ENCODE data around the gene PCLO. TPM values are rescaled to one million over a fixed set of nuclear protein-coding genes. Genes with fewer than 3 reads are reported as not detected.

PCLO gene
- total RNA-seq, 3 donors from 2014 or later, result 5.3 to 20.9 (median 5.9) TPM

- Histone ChIP-seq H3K4me3 (no peak overlapping the region), H3K9me3 (peaks cover 0 to 28% of the 10 kb centered on the region in 2 donors), H3K36me3 (no peaks in the 10 kb centered on the region), H3K4me1 (no peaks in the 10 kb centered on the region), H3K27ac (no peak overlapping the region), H3K27me3 (no peaks in the 10 kb centered on the region)
- no peak for TF ChIP-seq POLR2AphosphoS5 (IDR thresholded peaks at IDR 0.05)
- TF ChIP-seq CTCF (IDR thresholded peaks at IDR 0.05), result no peak
- no peak for TF ChIP-seq POLR2A (IDR thresholded peaks at IDR 0.05)
- no peak for DNase-seq (ENCODE audit: low spot score in 2 of 2)
- intact Hi-C loops (cut with DNase I; ENCODE audit: low total_unique reads), result no loop called here
Observed at GRCh38 chr7:83119026-83119382, 43.7 kb downstream of the PCLO start.

GRCh38 chr7:83118347-83119025, 44.2 kb downstream of the PCLO start:
- H3K4me3 ChIP-seq, result no peak overlapping the region
- no peaks in the 10 kb centered on the region for H3K4me1 ChIP-seq
- no peak overlapping the region for H3K27ac ChIP-seq
- H3K27me3 ChIP-seq, result no peaks in the 10 kb centered on the region
- peaks cover 0 to 25% of the 10 kb centered on the region in 2 donors for H3K9me3 ChIP-seq
- TF ChIP-seq POLR2AphosphoS5 (IDR thresholded peaks at IDR 0.05), result no peak
- DNase-seq (ENCODE audit: low spot score in 2 of 2), result no peak
- intact Hi-C loops (cut with DNase I; ENCODE audit: low total_unique reads), result no loop called here
- no peaks in the 10 kb centered on the region for H3K36me3 ChIP-seq

GRCh38 chr7:83117466-83117865, 45.2 kb downstream of the PCLO start:
- H3K9me3 ChIP-seq, result peaks cover 0 to 14% of the 10 kb centered on the region in 2 donors
- TF ChIP-seq POLR2AphosphoS5 (IDR thresholded peaks at IDR 0.05) (no peak), CTCF (IDR thresholded peaks at IDR 0.05) (no peak), POLR2A (IDR thresholded peaks at IDR 0.05) (no peak)
- intact Hi-C loops (cut with DNase I; ENCODE audit: low total_unique reads), result no loop called here
- H3K27me3 ChIP-seq, result no peaks in the 10 kb centered on the region
- H3K4me3 ChIP-seq, result no peak overlapping the region
- no peak overlapping the region for H3K27ac ChIP-seq
- no peaks in the 10 kb centered on the region for H3K36me3 ChIP-seq
- DNase-seq (ENCODE audit: low spot score in 2 of 2), result no peak
- no peaks in the 10 kb centered on the region for H3K4me1 ChIP-seq

- no peaks in the 10 kb centered on the region for H3K4me1 ChIP-seq
- H3K4me3 ChIP-seq, result no peak overlapping the region
- no peaks in the 10 kb centered on the region for H3K27me3 ChIP-seq
- intact Hi-C loops (cut with DNase I; ENCODE audit: low total_unique reads), result no loop called here
- no peak for TF ChIP-seq CTCF (IDR thresholded peaks at IDR 0.05)
- TF ChIP-seq POLR2A (IDR thresholded peaks at IDR 0.05), result no peak
- no peak for TF ChIP-seq POLR2AphosphoS5 (IDR thresholded peaks at IDR 0.05)
- H3K9me3 ChIP-seq, result no peaks in the 10 kb centered on the region
- no peak for DNase-seq (ENCODE audit: low spot score in 2 of 2)
- H3K36me3 ChIP-seq, result no peaks in the 10 kb centered on the region
- H3K27ac ChIP-seq, result no peak overlapping the region
Observed at GRCh38 chr7:83111391-83111790, 51.3 kb downstream of the PCLO start.

GRCh38 chr7:83109352-83109751, 53.3 kb downstream of the PCLO start:
- no peak overlapping the region for H3K4me3 ChIP-seq
- H3K4me1 ChIP-seq, result no peaks in the 10 kb centered on the region
- H3K27ac ChIP-seq, result no peak overlapping the region
- H3K36me3 ChIP-seq, result no peaks in the 10 kb centered on the region
- H3K9me3 ChIP-seq, result no peaks in the 10 kb centered on the region
- TF ChIP-seq POLR2A (IDR thresholded peaks at IDR 0.05), result no peak
- no peak for TF ChIP-seq POLR2AphosphoS5 (IDR thresholded peaks at IDR 0.05)
- no peak for TF ChIP-seq CTCF (IDR thresholded peaks at IDR 0.05)
- intact Hi-C loops (cut with DNase I; ENCODE audit: low total_unique reads), result no loop called here
- no peaks in the 10 kb centered on the region for H3K27me3 ChIP-seq
- no peak for DNase-seq (ENCODE audit: low spot score in 2 of 2)
